GM18873 (cell line): ENCODE measurements around the gene EEPD1.
"Not testable (repeated sequence)": the region's sequence is repeated elsewhere in the genome, so short reads cannot be mapped to it uniquely, and the experiment has no call there.

Experiments
- ATAC-seq: cut with Tn5 transposase; IDR thresholded peaks from one replicate; pipeline ENCODE4 v1.9.1; 2021; ENCODE audit warnings: mild to moderate bottlenecking, moderate library complexity, moderate number of reproducible peaks; ENCODE audit not compliant: unreplicated experiment, low FRiP score

Gene EEPD1

GRCh38 chr7:36128448-36129047 lies 24.5 kb upstream of the EEPD1 start:
- ATAC-seq: no peak

DNA sequence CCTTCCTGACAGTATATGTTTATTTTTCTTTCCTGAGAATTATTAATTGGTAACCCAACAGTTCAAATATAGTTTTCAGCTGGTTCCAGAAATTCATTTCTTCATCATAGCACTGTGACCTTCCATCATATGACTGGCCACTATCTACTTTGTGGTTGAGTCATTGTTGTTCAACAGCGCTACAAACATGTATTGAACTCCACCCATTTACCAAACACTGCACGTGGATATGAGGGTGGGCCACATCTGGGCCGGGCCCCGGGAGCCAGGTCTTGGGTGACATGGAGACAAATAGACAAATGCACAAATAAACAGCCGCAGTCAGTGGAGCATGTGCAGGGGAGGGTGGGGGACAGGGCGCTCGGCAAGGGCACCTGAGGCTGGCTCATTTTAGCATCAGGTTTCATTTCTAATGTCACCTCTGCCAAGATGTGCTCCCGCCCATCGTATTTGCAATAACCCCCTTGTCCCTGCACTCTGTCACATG lies 24.0 kb upstream of the EEPD1 start:
- no peak for ATAC-seq

GRCh38 chr7:36130236-36130945 lies 22.7 kb upstream of the EEPD1 start:
- no peak for ATAC-seq

DNA sequence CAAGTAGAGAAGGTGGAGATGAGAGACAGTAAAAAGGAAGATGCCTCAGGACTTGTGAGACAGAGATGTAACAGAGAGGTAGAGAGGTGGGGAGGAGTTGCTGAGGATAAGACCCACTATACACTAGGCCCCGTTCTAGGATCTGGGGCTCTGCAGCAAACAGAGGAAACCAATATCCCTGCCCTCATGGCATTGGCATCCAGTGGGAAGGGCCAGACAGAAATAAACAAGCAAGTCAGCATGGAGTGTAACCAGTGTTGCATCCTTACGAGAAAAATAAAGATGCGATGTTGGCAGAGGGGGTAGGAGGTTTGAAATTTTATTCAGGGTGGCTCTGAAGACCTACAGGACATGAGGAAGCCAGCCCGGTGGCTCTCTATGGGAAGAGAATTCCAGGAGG lies 22.0 kb upstream of the EEPD1 start:
- no peak for ATAC-seq

DNA sequence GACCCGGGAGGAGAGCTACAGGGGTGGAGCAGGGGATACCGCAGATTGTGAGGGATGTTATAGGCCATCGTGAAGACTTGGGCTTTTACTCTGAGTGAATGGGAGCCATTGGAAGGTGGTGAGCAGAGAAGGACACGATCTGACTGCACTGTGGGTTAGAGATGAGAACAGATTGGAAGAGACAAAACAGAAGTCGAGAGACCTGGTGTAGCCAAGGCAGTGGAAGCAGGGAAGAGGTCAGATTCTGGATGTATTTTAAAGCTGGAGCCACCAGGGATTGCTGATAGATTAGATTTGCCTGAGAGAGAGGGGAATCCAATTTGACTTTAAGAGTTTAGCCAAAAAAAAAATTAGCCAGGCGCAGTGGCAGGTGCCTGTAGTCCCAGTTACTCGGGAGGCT lies 21.6 kb upstream of the EEPD1 start:
- no peak for ATAC-seq

GRCh38 chr7:36132012-36132411 lies 21.0 kb upstream of the EEPD1 start:
- ATAC-seq: no peak

- ATAC-seq: no peak
Observed at GRCh38 chr7:36135700-36136099, 17.4 kb upstream of the EEPD1 start.

- ATAC-seq: no peak
Observed at GRCh38 chr7:36137258-36137657, 15.8 kb upstream of the EEPD1 start.

GRCh38 chr7:36137754-36138153 lies 15.3 kb upstream of the EEPD1 start:
- no peak for ATAC-seq

DNA sequence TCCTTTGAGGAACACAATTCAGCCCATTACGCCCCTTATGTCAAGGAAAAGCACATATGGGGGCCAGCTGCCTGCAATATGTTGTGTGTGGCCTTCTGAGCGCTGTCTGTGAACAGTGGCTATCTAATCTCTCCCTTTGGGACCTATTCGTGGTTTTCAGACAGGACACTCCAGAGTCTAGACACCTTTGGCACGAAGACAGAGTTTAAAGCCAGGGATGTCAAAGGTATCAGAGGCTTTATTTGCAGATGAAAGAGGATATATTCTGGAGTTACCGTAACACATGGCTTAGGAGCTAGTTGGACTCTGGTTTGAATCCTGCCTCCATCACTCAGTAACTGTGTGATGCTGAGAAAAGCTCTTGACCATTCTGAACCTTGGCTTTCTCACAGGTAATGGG lies 14.8 kb upstream of the EEPD1 start:
- no peak for ATAC-seq

- no peak for ATAC-seq
Observed at GRCh38 chr7:36141351-36141750, 11.7 kb upstream of the EEPD1 start.

- ATAC-seq: no peak
Observed at GRCh38 chr7:36141850-36142249, 11.2 kb upstream of the EEPD1 start.

GRCh38 chr7:36144189-36144588 lies 8.9 kb upstream of the EEPD1 start:
- ATAC-seq: no peak

DNA sequence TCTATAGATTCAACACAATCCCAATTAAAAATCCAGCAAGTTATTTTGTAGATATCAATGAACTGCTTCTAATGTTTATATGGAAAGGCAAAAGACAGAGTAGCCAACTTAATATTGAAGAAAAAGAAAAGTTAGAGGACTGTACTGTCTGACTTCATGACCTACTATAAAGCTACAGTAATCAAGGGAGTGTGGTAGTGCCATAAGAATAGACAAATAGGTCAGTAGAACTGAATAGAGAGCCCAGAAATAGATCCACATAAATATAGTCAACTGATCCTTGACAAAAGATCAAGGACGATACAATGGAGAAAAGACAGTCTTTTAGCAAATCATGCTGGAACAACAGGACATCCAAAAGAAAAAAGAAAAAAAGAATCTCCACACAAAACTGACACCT lies 7.4 kb upstream of the EEPD1 start:
- no peak for ATAC-seq

GRCh38 chr7:36147361-36147760 lies 5.7 kb upstream of the EEPD1 start:
- ATAC-seq: no peak

DNA sequence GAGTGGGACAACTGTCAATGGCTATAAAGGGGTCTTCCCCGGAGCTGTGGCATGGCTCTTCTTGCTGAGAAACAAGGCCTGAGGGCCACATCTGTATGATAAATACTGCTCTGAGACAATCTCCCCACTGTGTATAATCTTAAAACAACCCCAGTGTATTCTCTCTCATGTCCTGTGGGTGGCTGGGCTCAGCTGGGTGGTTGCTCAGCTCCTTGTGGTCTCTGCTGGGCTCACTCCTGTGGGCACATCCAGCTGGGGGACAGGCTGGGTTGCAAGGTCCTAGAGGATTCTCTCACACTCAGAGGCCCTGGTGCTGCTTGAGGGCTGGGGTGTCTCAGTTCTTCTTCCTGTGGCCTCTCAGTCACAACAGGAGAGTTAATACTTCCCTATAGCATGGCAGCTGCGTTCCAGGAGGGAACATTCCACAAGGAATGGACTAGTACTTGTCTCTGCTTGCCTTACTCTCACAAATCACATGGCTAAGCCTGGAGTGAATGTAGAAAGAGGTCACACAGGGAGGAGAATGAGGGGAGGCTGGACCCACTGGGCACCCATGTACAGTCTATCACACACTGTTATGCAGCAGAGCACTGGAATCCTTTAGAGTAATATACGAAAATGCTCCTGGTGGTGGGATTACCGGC lies 4.5 kb upstream of the EEPD1 start:
- ATAC-seq: no peak

DNA sequence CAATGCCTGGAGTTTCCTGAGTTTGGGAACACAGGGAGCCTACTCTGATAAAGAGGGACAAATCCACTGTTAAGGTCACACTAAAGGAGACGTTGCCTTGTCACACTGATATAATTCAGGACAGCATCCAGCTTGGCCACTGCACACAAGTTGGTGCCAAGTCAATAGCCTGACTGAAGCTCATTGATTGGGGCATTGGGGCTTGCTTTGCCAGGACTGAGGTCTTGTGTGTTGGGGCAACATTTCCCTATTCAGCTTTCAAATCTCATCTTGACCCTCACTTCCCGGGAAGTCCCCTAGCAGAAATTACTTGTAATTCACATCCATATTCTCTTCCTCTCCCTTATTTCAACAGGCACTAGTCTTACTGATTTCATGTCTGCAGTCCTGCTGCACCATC lies 3.8 kb upstream of the EEPD1 start:
- not testable (repeated sequence) for ATAC-seq

GRCh38 chr7:36149694-36150452 lies 3.2 kb upstream of the EEPD1 start:
- ATAC-seq: no peak

DNA sequence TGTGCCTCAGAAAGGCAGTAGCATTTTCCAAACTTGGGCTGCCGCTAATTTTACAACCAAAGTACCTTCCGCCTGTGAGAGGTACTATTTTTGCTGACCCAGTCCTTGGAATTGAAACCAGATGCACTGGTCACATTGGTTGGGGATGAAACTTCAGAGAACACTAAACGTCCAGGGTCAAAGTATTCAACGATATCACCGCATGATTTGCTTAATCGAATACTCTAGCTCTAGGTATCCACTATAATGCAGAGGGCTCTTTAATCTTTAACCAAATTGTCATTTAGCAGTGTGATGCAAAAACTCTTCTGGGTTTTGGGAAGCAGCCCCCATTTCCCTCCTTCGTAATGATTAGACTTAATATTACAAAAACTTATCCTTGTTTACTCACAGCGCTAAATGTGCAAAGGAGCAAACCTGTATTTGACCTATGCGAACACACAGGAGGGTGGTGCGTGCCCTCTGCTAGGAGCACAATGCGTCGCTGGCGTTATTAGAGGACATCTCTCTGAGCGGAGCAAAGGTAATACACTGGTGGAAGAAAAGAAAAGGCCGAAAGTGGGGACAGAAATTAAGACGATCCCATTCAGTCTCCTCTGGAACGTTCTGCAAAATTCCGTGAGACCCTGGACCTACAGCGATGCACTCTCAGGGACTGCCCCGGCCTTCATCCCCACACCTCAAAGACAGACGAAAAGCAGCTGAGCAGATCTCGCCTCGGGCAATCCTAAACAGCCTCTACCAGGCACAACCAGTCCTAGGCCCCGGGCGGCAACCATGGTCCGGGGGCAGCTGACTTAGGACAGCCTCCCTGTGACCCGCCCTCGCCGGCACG lies 916 bp upstream of the EEPD1 start:
- no peak for ATAC-seq

GRCh38 chr7:36153571-36154097 lies 580 bp downstream of the EEPD1 start:
- ATAC-seq: no peak
